HG03442 (cell line): ENCODE measurements around the gene SCARB1.
"Not testable (repeated sequence)": the region's sequence is repeated elsewhere in the genome, so short reads cannot be mapped to it uniquely, and the experiment has no call there.

Experiments used
- ATAC-seq: cut with Tn5 transposase; IDR thresholded peaks from one replicate; pipeline ENCODE4 v1.9.1; 2021; ENCODE audit warnings: mild to moderate bottlenecking, moderate library complexity; ENCODE audit not compliant: unreplicated experiment

The SCARB1 gene, protein sequence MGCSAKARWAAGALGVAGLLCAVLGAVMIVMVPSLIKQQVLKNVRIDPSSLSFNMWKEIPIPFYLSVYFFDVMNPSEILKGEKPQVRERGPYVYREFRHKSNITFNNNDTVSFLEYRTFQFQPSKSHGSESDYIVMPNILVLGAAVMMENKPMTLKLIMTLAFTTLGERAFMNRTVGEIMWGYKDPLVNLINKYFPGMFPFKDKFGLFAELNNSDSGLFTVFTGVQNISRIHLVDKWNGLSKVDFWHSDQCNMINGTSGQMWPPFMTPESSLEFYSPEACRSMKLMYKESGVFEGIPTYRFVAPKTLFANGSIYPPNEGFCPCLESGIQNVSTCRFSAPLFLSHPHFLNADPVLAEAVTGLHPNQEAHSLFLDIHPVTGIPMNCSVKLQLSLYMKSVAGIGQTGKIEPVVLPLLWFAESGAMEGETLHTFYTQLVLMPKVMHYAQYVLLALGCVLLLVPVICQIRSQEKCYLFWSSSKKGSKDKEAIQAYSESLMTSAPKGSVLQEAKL

DNA sequence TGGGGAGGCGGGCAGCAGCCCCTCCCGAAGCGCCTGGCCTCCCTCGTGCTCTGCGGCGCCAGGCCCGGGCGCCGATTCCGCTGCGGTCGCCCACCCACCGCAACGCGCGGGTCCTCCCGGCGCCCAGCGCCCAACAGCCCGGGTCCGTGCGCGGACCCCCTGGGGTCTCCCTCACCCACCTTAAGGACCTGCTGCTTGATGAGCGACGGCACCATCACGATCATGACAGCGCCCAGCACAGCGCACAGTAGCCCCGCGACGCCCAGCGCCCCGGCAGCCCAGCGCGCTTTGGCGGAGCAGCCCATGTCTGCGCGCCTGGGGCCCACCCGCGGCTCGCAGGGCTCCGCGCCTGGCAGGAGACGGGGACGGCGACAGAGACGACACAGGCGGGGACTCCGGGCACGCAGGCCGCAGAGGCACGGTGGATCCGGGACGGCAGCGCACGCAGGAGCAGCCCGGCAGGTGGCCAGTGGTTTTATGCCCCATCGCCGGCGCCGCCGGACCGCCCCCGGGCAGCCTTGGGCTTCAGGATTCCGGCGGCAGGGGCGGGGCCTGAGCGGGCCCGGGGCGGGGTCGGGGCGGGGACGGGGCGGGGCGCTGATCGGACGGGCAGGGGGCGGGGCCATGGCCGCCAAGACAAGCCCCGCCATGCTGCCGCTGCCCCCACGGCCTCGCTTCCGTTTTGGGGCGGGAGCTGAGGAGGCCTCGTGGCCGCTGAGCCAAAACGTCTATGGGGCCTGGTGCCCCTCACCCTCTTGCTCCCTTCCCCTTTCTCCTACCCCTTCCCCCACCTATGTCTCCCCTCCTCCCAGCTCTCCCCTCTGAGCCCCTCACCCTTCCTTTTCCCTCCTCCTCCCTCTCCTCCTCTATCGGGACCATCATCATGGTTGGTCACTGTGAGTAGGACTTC, at the start of gene SCARB1:
Gene SCARB1, minus strand, starts transcription at position 449 of the 910 bp plus-strand sequence. Its CDS starts 144 bp downstream, at position 305.
- peak; percentile 65 for ATAC-seq

DNA sequence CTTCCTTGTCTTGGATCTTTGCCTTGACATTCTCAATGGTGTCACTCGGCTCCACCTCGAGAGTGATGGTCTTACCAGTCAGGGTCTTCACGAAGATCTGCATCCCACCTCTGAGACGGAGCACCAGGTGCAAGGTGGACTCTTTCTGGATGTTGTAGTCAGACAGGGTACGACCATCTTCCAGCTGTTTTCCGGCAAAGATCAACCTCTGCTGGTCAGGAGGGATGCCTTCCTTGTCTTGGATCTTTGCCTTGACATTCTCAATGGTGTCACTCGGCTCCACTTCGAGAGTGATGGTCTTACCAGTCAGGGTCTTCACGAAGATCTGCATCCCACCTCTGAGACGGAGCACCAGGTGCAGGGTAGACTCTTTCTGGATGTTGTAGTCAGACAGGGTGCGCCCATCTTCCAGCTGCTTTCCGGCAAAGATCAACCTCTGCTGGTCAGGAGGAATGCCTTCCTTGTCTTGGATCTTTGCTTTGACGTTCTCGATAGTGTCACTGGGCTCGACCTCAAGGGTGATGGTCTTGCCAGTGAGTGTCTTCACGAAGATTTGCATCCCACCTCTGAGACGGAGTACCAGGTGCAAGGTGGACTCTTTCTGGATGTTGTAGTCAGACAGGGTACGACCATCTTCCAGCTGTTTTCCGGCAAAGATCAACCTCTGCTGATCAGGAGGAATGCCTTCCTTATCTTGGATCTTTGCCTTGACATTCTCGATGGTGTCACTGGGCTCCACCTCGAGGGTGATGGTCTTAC, 49.0 kb upstream of the SCARB1 start:
- not testable (repeated sequence) for ATAC-seq

DNA sequence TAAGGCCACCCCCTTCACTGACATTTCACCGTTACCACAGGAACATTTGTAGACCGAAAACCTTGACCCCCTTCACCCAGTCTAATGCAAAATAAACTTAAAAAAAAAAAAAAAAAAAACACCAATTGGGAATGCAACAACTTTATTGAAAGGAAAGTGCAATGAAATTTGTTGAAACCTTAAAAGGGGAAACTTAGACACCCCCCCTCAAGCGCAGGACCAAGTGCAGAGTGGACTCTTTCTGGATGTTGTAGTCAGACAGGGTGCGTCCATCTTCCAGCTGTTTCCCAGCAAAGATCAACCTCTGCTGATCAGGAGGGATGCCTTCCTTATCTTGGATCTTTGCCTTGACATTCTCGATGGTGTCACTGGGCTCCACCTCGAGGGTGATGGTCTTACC, 47.9 kb upstream of the SCARB1 start:
- not testable (repeated sequence) for ATAC-seq

DNA sequence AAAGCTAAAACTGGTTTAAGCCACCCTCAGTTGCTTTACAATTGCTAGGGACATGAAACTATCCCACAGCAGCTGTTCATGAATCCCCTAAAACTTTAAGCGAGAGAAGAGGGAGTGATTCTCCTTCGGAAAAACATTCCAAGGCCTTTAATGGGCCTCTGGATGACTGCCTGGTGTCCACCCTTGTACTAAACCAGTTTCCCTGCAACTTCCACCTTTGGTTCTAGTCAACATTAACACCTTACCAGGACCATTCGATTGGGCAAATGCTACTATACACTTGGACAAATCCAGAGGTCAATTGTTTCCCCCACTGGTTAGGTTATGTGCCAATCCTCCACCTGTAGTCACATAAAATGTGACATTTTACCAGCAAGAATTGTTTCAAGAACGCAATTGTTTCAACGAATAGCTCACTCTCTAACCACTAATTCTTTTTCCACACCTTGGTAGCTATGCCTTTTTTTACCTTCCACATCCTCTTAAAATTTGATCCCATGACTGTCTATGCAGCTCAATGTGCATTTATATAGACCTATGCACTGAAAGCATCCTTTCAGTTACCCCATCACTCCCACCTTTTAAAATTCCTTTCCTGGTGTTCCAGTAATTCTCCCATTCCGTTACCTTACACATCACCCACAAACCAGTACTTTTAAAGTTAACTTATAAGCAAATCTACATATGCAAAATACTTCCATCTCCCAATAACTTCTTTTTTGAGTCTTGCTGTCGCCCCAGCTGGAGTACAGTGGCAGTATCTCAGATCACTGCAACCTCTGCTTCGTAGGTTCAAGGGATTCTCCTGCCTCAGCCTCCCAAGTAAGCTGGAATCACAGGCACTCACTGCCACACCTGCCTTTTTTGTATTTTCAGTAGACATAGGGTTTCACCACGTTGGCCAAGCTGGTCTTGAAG, 47.2 kb upstream of the SCARB1 start:
- ATAC-seq, result no peak

DNA sequence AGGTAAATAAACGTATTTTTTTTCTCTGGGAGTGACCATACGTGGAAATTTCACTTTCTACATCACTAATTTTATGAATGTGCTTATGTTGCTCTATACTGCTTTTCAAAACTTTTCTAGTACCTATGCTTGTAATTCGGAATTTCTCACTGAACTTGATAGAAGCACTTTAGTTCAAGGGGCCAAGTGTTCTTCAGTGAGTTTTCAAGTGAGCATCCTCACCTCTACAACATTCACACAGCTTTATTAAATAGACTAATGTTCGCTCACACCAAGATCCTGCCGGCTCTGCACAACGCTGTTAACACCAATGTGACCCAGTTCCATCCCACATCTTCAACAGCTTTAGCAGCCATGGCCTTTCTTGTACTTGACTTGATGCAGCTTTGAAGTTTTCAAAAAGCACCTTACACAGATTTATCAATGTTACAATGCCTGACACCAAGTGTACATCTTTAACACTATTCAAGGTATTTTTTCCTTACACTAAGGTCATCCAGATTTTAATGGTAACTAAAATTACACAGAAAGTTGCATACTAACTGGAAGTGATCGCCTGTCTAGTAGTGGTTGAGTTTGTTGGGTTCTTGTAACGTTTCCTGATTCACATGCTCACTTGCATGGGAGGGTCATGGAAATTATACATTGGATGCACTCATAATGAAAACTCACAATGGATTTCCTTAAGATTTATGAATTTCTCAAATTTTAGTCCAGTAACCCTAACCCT, 46.3 kb upstream of the SCARB1 start:
- ATAC-seq, result no peak

DNA sequence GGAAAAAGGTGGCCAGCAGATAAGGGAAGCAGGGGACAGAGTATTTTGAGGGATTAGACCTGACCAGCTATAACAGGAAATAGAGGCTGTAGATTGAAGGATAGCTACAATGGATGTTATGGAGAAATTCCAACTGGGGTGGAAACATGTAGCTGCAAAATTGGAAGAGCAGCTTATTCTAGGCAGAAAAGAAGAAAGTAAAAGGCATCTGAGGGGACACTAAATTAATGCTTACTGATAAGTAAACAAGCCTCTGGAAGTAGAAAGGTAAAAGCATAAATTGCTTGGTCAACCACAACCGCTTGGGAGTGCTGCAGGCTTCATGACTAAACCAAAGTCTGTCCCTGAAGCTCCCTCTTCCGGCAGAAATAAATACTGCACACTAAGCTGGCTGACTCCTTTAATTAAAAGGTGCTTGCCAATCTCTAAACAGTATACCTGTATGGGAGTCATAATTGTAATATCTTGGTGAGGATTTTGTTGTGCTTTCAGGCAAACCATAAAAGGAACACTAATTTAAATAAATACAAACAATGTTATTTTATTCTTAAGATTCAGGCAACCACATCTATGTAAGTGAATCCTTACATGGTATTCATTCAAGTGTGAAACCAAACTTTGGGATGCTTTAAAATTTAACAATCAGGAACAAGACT, 43.1 kb upstream of the SCARB1 start:
- ATAC-seq, result peak; percentile 62

DNA sequence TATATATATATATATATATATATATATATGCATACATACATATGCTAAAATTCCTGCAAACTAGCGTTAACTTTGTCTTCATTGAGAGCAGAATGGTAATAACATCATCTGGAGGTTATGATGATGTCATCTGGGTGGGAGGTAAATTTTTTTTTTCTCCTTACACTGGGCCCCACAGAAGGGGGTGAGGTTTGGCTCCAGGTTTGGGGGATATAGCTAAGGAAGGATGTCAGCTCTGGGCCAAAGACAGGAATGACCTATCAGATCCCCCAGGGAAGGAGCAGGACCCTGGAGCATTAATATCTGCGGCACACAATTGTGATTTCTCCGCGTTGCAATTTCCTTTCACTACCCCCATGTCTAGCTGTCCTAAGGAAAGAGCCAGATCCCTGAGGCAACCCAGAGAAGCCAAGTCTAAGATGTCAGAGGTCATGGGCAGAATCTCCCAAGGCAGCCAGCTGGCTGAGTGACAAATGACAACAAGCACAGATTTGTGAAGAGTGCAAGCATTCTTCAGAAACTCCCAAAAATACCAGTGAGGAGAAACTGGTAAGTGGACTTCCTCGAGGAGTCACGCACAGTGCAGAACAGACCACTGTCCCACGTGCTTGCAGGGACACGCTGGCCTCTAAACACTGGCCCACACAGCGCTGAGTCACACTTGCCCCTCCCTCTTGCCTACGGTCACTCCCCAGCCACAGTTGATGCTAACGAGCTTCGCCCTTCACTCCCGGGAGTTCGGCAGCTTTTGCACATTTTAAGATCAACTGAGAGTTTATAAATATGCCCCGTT, 40.8 kb upstream of the SCARB1 start:
- no peak for ATAC-seq

DNA sequence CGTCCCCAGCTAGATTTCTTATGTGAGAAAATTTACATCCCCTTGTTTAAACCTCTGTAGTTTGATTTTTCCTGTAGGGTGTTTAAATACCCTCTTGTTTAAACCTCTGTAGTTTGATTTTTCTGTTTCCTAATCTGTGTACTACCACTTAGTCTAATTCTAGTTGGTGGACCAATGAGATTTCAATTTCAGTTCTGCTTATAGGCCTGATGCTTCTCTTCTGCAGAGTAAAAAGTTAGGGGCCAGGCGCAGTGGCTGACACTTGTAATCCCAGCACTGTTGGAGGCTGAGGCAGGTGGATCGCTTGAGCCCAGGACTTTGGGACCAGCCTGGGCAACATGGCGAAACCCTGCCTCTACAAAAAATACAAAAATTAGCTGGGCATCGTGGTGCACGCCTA, 39.3 kb upstream of the SCARB1 start:
- ATAC-seq, result no peak

DNA sequence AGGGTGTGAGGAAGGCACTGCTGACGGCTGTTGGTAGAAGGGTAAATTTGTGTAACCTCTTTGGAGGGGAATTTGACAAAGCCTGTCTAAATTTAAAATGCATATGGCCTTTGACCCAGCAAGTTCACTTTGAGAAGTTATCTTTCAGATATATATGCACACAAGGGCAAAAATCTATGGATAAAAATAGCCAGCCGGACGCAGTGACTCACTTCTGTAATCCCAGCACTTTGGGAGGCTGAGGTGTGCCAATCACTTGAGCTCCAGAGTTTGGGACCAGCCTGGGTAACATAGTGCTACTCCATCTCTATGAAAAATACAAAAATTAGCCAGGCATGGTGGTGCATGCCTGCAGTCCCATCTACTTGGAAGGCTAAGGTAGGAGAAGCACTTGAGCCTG, 37.3 kb upstream of the SCARB1 start:
- ATAC-seq, result no peak

DNA sequence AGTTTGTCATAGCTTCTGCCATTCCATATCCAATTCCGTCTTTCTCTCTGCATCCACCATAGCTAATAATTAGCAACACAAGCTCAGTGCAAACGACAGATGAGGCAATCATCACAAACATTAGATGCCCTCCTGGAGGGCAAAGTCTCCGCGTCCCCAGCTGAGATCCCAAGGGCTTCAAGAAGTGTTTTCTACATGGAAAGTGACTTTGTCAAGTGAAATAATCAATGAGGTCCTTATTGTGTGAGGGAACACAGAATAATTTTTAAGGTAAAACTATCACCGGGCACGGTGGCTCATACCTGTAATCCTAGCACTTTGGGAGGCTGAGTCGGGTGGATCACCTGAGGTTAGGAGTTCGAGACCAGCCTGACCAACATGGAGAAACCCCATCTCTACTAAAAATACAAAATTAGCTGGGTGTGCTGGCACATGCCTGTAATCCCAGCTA, 36.7 kb upstream of the SCARB1 start:
- not testable (repeated sequence) for ATAC-seq

DNA sequence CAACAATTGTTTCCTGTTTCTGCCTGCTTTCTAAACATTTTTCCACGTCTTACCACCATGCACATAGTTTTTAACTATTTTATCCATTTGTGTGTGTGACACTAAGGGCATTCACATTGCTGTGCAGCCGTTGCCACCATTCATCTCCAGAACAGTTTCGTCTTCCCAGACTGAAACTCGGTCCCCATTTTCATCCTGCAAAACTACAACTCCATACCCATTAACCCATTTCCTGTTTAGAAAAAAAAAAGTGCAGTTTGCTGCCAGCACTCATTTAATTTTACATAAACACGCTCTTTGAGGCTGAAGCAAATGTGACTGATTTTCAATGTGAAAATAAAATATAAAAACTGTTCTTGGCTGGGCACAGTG, 35.2 kb upstream of the SCARB1 start:
- ATAC-seq, result no peak

DNA sequence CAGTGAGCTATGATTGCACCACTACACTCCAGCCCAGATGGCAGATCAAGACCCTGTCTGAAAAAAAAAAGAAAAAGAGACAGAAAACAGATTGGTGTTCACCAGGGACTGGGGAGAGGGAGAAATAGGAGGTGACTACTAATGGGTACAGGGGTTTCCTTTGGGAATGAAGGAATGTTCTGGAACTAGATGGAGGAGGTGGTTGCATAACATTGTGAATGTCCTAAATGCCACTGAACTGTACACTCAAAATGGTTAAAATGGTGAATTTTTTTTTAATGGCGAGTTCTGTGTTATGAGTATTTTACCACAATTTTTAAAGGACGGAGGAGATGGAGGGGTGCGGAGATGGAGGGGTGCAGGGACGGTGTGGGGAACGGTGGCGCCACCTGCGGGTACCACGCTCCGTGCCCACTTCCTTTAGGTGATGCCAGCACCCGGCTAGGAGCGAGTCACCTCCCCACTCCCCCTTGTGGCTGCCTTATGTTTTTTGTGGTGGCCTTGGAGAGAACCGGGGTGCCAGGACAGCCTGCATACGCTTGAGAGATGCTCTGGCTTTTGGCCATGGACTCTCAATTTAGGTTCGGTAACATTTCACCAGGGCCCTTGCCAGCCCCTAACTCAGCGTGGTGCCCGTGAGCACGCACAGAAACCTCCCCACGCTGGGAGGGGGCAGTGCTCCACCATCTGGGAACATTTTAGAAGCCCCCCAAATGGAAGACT, 34.7 kb upstream of the SCARB1 start:
- no peak for ATAC-seq

DNA sequence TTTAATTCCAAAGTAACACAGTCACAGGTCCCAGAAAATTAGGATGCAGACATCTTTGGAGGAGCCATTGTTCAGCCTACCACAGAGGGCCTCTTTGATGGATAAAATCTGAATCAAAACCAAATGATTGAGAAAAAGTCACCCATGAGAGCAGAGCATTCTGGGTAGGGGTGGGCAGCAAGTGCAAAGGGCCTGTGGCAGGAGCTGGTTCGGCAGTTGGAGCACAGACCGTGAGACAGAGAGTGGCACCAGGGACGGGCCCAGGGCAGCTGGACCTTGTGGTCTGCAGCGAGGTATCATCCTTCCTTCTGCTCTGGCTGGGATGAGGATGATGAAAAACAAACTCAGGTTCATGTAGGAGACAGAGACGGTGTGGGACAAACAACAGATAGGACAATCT, 32.8 kb upstream of the SCARB1 start:
- ATAC-seq, result no peak

DNA sequence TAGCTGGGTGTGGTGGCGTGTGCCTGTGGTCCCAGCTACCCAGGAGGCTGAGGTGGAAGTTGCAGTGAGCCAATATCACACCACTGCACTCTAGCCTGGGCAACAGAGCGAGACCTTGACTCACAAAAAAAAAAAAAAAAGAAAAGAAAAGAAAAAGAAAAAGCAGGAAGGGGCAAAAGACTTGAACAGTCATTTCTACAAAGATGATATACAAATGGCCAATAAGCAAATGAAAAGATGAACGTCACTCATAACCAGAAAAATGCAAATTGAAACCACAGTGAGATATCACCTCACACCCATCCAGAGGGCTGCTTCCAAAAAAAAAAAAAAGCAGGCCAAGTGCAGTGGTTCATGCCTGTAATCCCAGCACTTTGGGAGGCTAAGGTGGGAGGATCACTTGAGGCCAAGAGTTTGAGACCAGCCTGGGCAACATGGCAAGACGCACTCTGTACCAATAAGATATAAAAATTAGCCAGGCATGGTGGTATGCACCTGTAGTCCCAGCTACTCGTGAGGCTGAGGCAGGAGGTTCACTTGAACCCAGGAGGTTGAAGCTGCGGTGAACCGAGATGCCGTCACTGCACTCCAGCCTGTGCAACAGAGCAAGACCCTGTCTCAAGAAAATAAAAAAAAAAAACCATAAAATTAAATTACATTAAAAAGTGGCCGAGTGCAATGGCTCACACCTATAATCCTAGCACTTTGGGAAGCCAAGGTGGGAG, 30.3 kb upstream of the SCARB1 start:
- ATAC-seq, result peak; percentile 71

DNA sequence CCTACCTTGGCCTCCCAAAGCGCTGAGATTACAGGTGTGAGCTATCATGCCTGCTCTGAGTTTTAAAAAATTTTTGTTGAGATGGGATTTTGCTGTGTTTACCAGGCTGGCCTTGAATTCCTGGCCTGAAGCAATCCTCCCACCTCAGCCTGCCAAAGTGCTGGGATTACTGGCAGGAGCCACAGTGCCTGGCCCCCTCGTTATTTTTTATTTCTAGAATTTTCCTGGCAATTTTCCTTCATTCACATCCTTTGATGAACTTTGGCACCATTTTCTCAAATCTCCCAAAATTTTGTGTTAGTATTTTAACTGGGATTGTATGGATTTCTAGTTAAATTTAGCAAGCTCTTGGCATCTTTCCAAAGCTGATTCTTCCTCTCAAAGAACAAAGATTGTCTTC, 24.6 kb upstream of the SCARB1 start:
- no peak for ATAC-seq

DNA sequence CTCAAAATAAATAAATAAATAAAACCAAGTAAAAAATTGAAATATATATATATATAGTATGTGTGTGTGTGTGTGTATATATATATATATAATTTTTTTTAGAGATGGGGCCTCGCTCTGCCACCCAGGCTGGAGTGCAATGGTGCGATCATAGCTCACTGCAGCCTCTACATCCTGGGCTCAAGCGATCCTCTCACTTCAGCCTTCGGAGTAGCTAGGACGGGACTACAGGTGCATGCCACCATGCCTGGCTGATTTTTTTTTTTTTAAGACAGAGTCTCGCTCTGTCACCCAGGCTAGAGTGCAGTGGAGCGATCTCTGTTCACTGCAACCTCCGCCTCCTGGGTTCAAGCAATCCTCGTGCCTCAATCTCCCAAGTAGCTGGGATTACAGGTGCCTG, 24.1 kb upstream of the SCARB1 start:
- not testable (repeated sequence) for ATAC-seq
